Gastrocnemius medialis (tissue), 4 donors: Measurements from ENCODE around the gene TEKTIP1.

Experiments used
- CTCF ChIP-seq, 5 experiments: fragments of 450-650 bp in 3 of 5; fragments of 200-600 bp in 2 of 5; sonication (generic) in 2 of 5; IDR thresholded peaks in 4 of 5; conservative IDR thresholded peaks in 1 of 5; 1 replicate in 4 of 5; 2 replicates in 1 of 5; pipeline ENCODE4 v1.5.1; 2016 to 2019; ENCODE audit warnings: antibody characterized with exemption in 5 of 5, mild to moderate bottlenecking in 3 of 5, moderate library complexity in 3 of 5
- POLR2A ChIP-seq, 2 donors: fragments of 450-650 bp; IDR thresholded peaks; one replicate each; pipeline ENCODE4 v1.6.1; 2017; ENCODE audit warnings: antibody characterized with exemption in 2 of 2, mild to moderate bottlenecking in 2 of 2, moderate library complexity in 2 of 2

- TF ChIP-seq POLR2A (IDR thresholded peaks at IDR 0.05) (no peak), CTCF (IDR thresholded peaks at IDR 0.05 in 4 of 5, conservative IDR thresholded peaks at IDR 0.05 in 1 of 5) (no peak)
These were observed 34.3 kb downstream of the TEKTIP1 start for GRCh38 chr19:3573162-3573857.
